Loucy (cell line): ENCODE results near the gene ADGRE2.
"Not testable (repeated sequence)": the region's sequence is repeated elsewhere in the genome, so short reads cannot be mapped to it uniquely, and the experiment has no call there.

ENCODE experiments used
- H2AFZ ChIP-seq: fragments of 200-600 bp; sonication (generic); 2 replicates; pipeline ENCODE4 v1.6.0; 2016; ENCODE audit warnings: antibody characterized with exemption, mild to moderate bottlenecking, low read length, moderate library complexity
- H3F3A ChIP-seq: fragments of 200-600 bp; 2 replicates; pipeline ENCODE4 v1.6.0; 2016; ENCODE audit warnings: antibody characterized with exemption, low read depth, mild to moderate bottlenecking
- H3K27me3 ChIP-seq: fragments of 200-600 bp; sonication (generic); 2 replicates; pipeline ENCODE4 v1.6.1; 2014; ENCODE audit warnings: low read length, mild to moderate bottlenecking; ENCODE audit not compliant: insufficient read depth, poor library complexity, severe bottlenecking
- H3K36me3 ChIP-seq: fragments of 200-600 bp; sonication (generic); 2 replicates; pipeline ENCODE4 v1.6.1; 2016; ENCODE audit warnings: low read length; ENCODE audit not compliant: insufficient read depth
- H3K4me1 ChIP-seq: fragments of 200-600 bp; sonication (generic); 2 replicates; pipeline ENCODE4 v1.5.1; 2014; ENCODE audit warnings: low read length, mild to moderate bottlenecking; ENCODE audit not compliant: insufficient read depth, poor library complexity, severe bottlenecking
- H3K4me2 ChIP-seq: fragments of 200-600 bp; sonication (generic); 2 replicates; pipeline ENCODE4 v1.6.0; 2014; ENCODE audit warnings: antibody characterized with exemption, low read length, low read depth, mild to moderate bottlenecking; ENCODE audit not compliant: poor library complexity, severe bottlenecking
- H3K4me3 ChIP-seq: fragments of 200-600 bp; sonication (generic); 2 replicates; pipeline ENCODE4 v1.5.1; 2014; ENCODE audit warnings: low read length, mild to moderate bottlenecking, mixed read lengths; ENCODE audit not compliant: poor library complexity, severe bottlenecking
- H3K79me2 ChIP-seq: fragments of 200-600 bp; sonication (generic); 2 replicates; pipeline ENCODE4 v1.6.1; 2014; ENCODE audit warnings: low read length; ENCODE audit not compliant: insufficient read depth
- H3K9ac ChIP-seq: fragments of 200-600 bp; sonication (generic); 2 replicates; pipeline ENCODE4 v1.6.0; 2014; ENCODE audit warnings: mild to moderate bottlenecking, low read depth, low read length, moderate library complexity; ENCODE audit not compliant: poor library complexity, severe bottlenecking
- H3K9me2 ChIP-seq: fragments of 200-600 bp; sonication (generic); replicated peaks from 2 replicates; pipeline ENCODE4 v1.6.1; 2016; ENCODE audit warnings: low read depth, low read length, mixed read lengths
- H3K9me3 ChIP-seq: fragments of 200-600 bp; sonication (generic); 2 replicates; pipeline ENCODE4 v1.6.1; 2014; ENCODE audit warnings: mild to moderate bottlenecking, antibody characterized with exemption, low read length, low read depth; ENCODE audit not compliant: insufficient read depth
- H4K20me1 ChIP-seq: fragments of 200-600 bp; sonication (generic); 2 replicates; pipeline ENCODE4 v1.6.0; 2014; ENCODE audit warnings: antibody characterized with exemption, low read length, mild to moderate bottlenecking; ENCODE audit not compliant: insufficient read depth, poor library complexity, severe bottlenecking
- EZH2phosphoT487 ChIP-seq: fragments of 200-600 bp; IDR thresholded peaks from 2 replicates; pipeline ENCODE4 v1.6.1; 2018; ENCODE audit warnings: antibody characterized with exemption, mild to moderate bottlenecking, moderate library complexity, borderline replicate concordance
- TF ChIP-seq, protein P1 (sequence below): fragments of 200-600 bp; sonication (generic); conservative IDR thresholded peaks from 2 replicates; pipeline ENCODE4 v1.5.1; 2014; ENCODE audit warnings: mild to moderate bottlenecking, antibody characterized with exemption, low read length

ADGRE2 gene

DNA sequence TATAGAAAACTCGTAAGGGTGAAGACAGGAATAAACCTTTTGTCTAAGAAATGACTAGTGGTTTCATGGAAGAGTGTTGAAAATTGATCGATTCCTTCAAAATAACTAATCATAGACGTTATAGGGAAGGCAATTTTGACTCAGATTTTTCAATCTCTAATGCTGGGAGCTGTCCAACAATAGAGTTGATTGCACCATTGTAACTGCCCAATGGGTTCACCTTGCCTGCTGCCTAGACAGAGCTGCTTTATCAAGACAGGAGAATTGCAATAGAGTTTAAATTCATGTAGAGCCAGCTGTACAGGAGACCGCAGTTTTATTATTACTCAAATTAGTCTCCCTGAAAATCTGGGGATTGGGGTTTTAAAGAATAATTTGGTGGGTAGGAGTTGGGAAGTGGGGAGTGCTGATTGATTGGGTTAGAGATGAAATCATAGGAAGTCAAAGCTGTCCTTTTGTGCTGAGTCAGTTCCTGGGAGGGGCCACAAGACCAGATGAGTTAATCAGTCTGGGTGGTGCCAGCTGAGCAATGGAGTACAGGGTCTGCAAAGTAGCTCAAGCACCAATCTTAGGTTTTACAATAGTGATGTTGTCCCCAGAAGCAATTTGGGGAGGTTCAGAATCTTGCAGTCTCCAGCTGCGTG, 16.8 kb upstream of the ADGRE2 start:
- no peak overlapping the region for H3K4me3 ChIP-seq
- no peaks in the 10 kb centered on the region for H3K9me2 ChIP-seq
- no peaks in the 10 kb centered on the region for H3K36me3 ChIP-seq
- H2AFZ ChIP-seq = no peak overlapping the region
- H3K9me3 ChIP-seq = no peaks in the 10 kb centered on the region
- no peaks in the 10 kb centered on the region for H3K27me3 ChIP-seq
- no peak overlapping the region for H3K9ac ChIP-seq
- no peak overlapping the region for H3K4me2 ChIP-seq
- no peaks in the 10 kb centered on the region for H3F3A ChIP-seq
- TF ChIP-seq EZH2phosphoT487 = no peak
- TF ChIP-seq, protein P1, sequence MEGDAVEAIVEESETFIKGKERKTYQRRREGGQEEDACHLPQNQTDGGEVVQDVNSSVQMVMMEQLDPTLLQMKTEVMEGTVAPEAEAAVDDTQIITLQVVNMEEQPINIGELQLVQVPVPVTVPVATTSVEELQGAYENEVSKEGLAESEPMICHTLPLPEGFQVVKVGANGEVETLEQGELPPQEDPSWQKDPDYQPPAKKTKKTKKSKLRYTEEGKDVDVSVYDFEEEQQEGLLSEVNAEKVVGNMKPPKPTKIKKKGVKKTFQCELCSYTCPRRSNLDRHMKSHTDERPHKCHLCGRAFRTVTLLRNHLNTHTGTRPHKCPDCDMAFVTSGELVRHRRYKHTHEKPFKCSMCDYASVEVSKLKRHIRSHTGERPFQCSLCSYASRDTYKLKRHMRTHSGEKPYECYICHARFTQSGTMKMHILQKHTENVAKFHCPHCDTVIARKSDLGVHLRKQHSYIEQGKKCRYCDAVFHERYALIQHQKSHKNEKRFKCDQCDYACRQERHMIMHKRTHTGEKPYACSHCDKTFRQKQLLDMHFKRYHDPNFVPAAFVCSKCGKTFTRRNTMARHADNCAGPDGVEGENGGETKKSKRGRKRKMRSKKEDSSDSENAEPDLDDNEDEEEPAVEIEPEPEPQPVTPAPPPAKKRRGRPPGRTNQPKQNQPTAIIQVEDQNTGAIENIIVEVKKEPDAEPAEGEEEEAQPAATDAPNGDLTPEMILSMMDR = no peak
- no peaks in the 10 kb centered on the region for H3K4me1 ChIP-seq
- H3K79me2 ChIP-seq = no peaks in the 10 kb centered on the region
- H4K20me1 ChIP-seq = no peaks in the 10 kb centered on the region

DNA sequence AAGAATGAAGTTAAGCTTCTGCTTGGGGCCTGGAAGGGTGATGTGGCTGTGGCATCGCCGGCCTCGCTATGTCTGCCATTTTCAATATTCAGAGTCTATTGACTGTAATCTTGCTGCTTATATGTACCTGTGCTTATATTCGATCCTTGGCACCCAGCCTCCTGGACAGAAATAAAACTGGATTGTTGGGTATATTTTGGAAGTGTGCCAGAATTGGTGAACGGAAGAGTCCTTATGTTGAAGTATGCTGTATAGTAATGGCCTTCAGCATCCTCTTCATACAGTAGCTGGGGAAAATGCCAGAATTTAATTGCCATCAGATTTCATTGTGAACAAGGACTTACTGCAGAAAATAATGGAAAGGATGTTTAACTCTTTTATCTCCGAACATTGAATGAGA, 13.9 kb upstream of the ADGRE2 start:
- not testable (repeated sequence) for H3K9me2 ChIP-seq, H3K4me3 ChIP-seq, H2AFZ ChIP-seq, H3K4me2 ChIP-seq, H3K79me2 ChIP-seq, H4K20me1 ChIP-seq, H3K9me3 ChIP-seq, H3F3A ChIP-seq, H3K36me3 ChIP-seq, H3K9ac ChIP-seq, H3K27me3 ChIP-seq, H3K4me1 ChIP-seq

DNA sequence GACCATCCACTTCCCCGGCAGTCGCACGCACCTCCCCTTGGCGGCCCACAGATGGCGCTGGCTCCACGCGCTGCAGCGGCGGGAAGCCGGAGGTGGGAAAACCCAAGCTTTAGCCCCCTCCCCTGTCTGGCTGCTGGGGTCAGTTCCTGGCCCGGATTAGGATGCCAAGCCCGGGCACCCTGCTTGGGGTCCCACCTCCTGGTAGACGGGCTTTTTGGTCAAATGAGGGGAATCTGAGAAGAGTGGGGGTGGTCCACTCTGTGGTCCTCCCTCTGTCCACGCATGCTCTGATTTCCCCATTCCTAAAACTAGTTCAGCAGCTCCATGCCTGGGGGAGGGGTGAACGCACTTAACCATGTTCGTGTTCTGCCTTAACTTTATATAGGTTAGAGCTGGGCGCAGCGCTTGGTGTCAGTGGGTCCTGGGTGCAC, 8.1 kb upstream of the ADGRE2 start:
- H3K27me3 ChIP-seq = no peaks in the 10 kb centered on the region
- H3K9me2 ChIP-seq = no peaks in the 10 kb centered on the region
- peaks cover 4% of the 10 kb centered on the region for H3K4me1 ChIP-seq
- H3K9ac ChIP-seq = no peak overlapping the region
- peak overlapping the region; percentile 73; the same call in 1 of the 2 replicates for H2AFZ ChIP-seq
- H3K9me3 ChIP-seq = no peaks in the 10 kb centered on the region
- no peaks in the 10 kb centered on the region for H3K36me3 ChIP-seq
- TF ChIP-seq, protein P1 = peak; percentile 93
- no peak for TF ChIP-seq EZH2phosphoT487
- no peaks in the 10 kb centered on the region for H4K20me1 ChIP-seq
- H3K79me2 ChIP-seq = no peaks in the 10 kb centered on the region
- peak overlapping the region; percentile 26 for H3K4me3 ChIP-seq
- H3F3A ChIP-seq = no peaks in the 10 kb centered on the region
- peak overlapping the region; percentile 35 for H3K4me2 ChIP-seq

DNA sequence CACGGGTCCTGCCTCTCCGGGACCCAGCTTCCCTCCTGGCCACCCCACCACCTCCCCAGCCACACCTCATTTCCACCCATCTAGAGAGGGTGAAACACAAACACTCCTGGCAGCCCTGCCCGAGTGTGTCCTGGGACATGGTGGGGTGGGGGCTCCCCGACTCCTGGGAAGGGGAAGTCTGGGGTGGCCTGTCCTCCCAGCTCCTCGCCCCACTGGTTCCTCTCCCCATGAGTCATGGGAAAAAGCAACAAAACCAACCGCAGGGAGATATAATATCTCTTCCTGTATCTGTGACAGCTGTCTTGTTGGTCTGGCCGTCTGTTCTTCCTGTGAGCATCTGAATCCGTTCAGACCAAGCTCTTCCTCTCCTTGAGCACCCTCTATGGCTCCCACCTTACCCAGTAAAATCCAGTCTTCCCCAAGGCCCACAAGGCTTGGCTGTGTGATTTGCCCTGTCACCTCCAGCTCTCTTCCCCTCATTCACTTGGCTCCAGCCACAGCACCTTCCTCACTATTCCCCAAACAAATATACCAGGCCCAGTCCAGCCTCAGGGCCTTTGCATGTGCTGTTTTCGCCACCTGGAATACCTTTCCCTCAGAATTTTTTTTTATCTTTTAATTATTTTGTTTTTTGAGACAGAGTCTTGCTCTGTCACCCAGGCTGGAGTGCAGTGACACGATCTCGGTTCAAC, 6.9 kb upstream of the ADGRE2 start:
- H3F3A ChIP-seq, H3K4me2 ChIP-seq, H3K4me3 ChIP-seq, H3K36me3 ChIP-seq, H2AFZ ChIP-seq, H3K9me2 ChIP-seq, H3K79me2 ChIP-seq, H3K9ac ChIP-seq, H3K4me1 ChIP-seq, H3K27me3 ChIP-seq, H4K20me1 ChIP-seq, H3K9me3 ChIP-seq: not testable (repeated sequence)

DNA sequence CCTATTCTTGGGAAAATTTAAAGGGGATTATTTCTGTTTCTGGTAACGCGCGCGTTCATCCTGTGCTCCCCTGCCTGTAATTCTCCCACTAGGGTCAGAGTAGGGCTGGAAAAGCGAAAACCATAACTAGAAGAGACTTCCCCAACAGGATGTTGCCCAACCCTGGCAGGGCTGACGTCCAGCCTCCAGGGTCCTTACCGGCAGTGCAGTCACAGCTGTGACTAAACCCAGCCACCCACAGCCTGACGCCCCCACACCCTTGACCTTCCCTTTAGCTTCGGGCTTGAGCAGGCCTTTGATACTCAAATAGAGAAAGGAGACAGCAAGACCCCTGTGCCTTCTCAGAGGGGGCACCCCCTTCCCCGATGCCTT, 6.4 kb upstream of the ADGRE2 start:
- not testable (repeated sequence) for H3K36me3 ChIP-seq, H3K4me1 ChIP-seq, H3K27me3 ChIP-seq, H3K79me2 ChIP-seq, H3K9me2 ChIP-seq, H3K4me2 ChIP-seq, H3K9me3 ChIP-seq, H2AFZ ChIP-seq, H3F3A ChIP-seq, H4K20me1 ChIP-seq, H3K4me3 ChIP-seq, H3K9ac ChIP-seq

DNA sequence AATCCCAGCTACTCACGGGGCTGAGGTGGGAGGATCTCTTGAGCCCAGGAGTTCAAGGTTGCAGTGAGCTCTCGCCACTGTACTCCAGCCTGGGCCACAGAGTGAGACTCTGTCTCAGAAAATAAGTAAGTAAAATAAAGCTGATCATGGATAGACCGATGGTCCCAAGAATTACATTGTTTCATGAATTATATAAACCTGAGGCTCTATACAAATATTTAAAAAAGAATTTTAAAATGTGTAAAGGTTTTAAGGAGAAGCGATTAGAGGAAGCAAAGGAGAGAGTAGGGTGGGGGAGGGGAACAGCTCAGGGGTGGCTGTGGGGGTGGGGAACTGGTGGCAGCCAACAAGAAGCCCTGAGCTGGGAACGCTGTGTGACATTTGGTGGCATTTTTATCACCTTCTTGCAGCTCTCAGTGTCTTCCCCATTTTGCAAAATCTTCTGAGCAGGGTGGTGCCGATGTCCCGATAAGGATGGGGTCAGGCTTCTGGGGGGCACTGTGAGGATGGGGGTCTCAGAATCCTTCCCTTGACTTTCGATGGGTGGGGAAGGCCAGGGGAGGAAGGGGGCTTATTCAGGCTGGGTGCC, 5.1 kb upstream of the ADGRE2 start:
- H3K9me2 ChIP-seq, H3K27me3 ChIP-seq, H3K9ac ChIP-seq, H3K4me2 ChIP-seq, H3K9me3 ChIP-seq, H3K36me3 ChIP-seq, H3K4me1 ChIP-seq, H3K79me2 ChIP-seq, H2AFZ ChIP-seq, H4K20me1 ChIP-seq, H3K4me3 ChIP-seq, H3F3A ChIP-seq: not testable (repeated sequence)
